Prostate gland (tissue), 2 donors: ENCODE results near the gene MCEMP1. TPM values are rescaled to one million over a fixed set of nuclear protein-coding genes. Genes with fewer than 3 reads are reported as not detected.

Experiments
- DNase-seq: peaks from one replicate; pipeline ENCODE4 v3.0.0-alpha.2; 2019; ENCODE audit warnings: low spot score
- H3K27ac ChIP-seq, 2 donors: fragments of 200-600 bp; sonication (generic); 2 replicates each; pipeline ENCODE4 v1.5.1; 2017 to 2019
- H3K27me3 ChIP-seq: fragments of 200-600 bp; sonication (generic); replicated peaks from 2 replicates; pipeline ENCODE4 v1.5.1; 2019; ENCODE audit not compliant: insufficient read depth
- H3K36me3 ChIP-seq, 2 donors: fragments of 200-600 bp; sonication (generic); 1 replicate in 1 of 2; 2 replicates in 1 of 2; pipeline versions ENCODE4 v1.5.1 to v1.8.1; 2017 to 2019
- H3K4me1 ChIP-seq: fragments of 200-600 bp; sonication (generic); replicated peaks from 2 replicates; pipeline ENCODE4 v1.5.1; 2019
- H3K4me3 ChIP-seq, 2 donors: fragments of 200-600 bp; sonication (generic); 2 replicates each; pipeline ENCODE4 v1.5.1; 2017 to 2019
- H3K9me3 ChIP-seq: fragments of 200-600 bp; sonication (generic); 2 replicates; pipeline ENCODE4 v1.5.1; 2017
- CTCF ChIP-seq, 4 experiments: fragments of 200-600 bp in 2 of 4; fragments of 450-650 bp in 2 of 4; sonication (generic) in 2 of 4; IDR thresholded peaks; 1 replicate in 3 of 4; 2 replicates in 1 of 4; pipeline ENCODE4 v1.5.1; 2016 to 2019; ENCODE audit warnings: antibody characterized with exemption in 4 of 4, mild to moderate bottlenecking in 2 of 4, moderate library complexity in 2 of 4
- POLR2A ChIP-seq: fragments of 450-650 bp; IDR thresholded peaks from one replicate; pipeline ENCODE4 v1.6.1; 2016; ENCODE audit warnings: antibody characterized with exemption, mild to moderate bottlenecking
- POLR2AphosphoS5 ChIP-seq: sonication (generic); formaldehyde crosslinking; IDR thresholded peaks from one replicate; pipeline ENCODE4 v1.6.1; 2017; ENCODE audit warnings: antibody characterized with exemption
- WGBS: methylation state at CpG from one replicate; pipeline ENCODE4 v1.1.5; 2018; 5-methylcytosine and 5-hydroxymethylcytosine counted together
- intact Hi-C: fragments of 100-400 bp; cut with DNase I; formaldehyde crosslinking; loops from one replicate; pipeline ENCODE4 v1.14.2; 2022
- total RNA-seq, 2 donors: library from RNA; depleted of rRNA; stranded (reverse); fragments of >200 nt; gene quantifications; one replicate each; pipeline ENCODE4 v1.1.0, GENCODE V29; 2016

The MCEMP1 gene
- total RNA-seq, 2 donors from 2014 or later: 0.28 TPM; not detected in 1

- no peaks in the 10 kb centered on the region for H3K4me1 ChIP-seq
- 82% methylated on average over 4 of the region's 20 CpGs for WGBS
- H3K9me3 ChIP-seq: no peaks in the 10 kb centered on the region
- no peak overlapping the region for H3K27ac ChIP-seq
- no peak for DNase-seq
- H3K4me3 ChIP-seq: no peak overlapping the region
- no peaks in the 10 kb centered on the region for H3K27me3 ChIP-seq
- no peaks in the 10 kb centered on the region for H3K36me3 ChIP-seq
- TF ChIP-seq POLR2AphosphoS5: no peak
- TF ChIP-seq CTCF (IDR thresholded peaks at IDR 0.05): no peak
- no peak for TF ChIP-seq POLR2A
- intact Hi-C loops: no loop called here
Measured at GRCh38 chr19:7644550-7644877, 32.4 kb upstream of the MCEMP1 start.

GRCh38 chr19:7645163-7645562, 31.7 kb upstream of the MCEMP1 start:
- Histone ChIP-seq H3K4me3 (no peak overlapping the region), H3K9me3 (no peaks in the 10 kb centered on the region), H3K4me1 (no peaks in the 10 kb centered on the region), H3K36me3 (no peaks in the 10 kb centered on the region), H3K27me3 (no peaks in the 10 kb centered on the region), H3K27ac (no peak overlapping the region)
- intact Hi-C loops: no loop called here
- DNase-seq: no peak
- WGBS: 91% methylated on average over 14 of the region's 14 CpGs
- TF ChIP-seq CTCF (IDR thresholded peaks at IDR 0.05) (no peak), POLR2A (no peak), POLR2AphosphoS5 (no peak)

- no peaks in the 10 kb centered on the region for H3K27me3 ChIP-seq
- H3K4me1 ChIP-seq: no peaks in the 10 kb centered on the region
- DNase-seq: no peak
- intact Hi-C loops: no loop called here
- H3K9me3 ChIP-seq: no peaks in the 10 kb centered on the region
- 68% methylated on average over 20 of the region's 20 CpGs for WGBS
- H3K27ac ChIP-seq: no peak overlapping the region
- TF ChIP-seq POLR2AphosphoS5: no peak
- TF ChIP-seq CTCF (IDR thresholded peaks at IDR 0.05): no peak
- no peak for TF ChIP-seq POLR2A
- H3K36me3 ChIP-seq: no peaks in the 10 kb centered on the region
- H3K4me3 ChIP-seq: no peak overlapping the region
Measured at GRCh38 chr19:7645656-7646425, 31.0 kb upstream of the MCEMP1 start.

GRCh38 chr19:7646426-7646700, 30.5 kb upstream of the MCEMP1 start:
- 83% methylated on average over 8 of the region's 8 CpGs for WGBS
- intact Hi-C loops: no loop called here
- no peaks in the 10 kb centered on the region for H3K4me1 ChIP-seq
- H3K36me3 ChIP-seq: no peaks in the 10 kb centered on the region
- H3K27me3 ChIP-seq: no peaks in the 10 kb centered on the region
- TF ChIP-seq POLR2A: no peak
- TF ChIP-seq POLR2AphosphoS5: no peak
- no peak for TF ChIP-seq CTCF (IDR thresholded peaks at IDR 0.05)
- no peaks in the 10 kb centered on the region for H3K9me3 ChIP-seq
- H3K27ac ChIP-seq: no peak overlapping the region
- no peak for DNase-seq
- H3K4me3 ChIP-seq: no peak overlapping the region

GRCh38 chr19:7647156-7647555, 29.7 kb upstream of the MCEMP1 start:
- no peak for DNase-seq
- Histone ChIP-seq H3K27me3 (no peaks in the 10 kb centered on the region), H3K36me3 (no peaks in the 10 kb centered on the region), H3K4me3 (no peak overlapping the region), H3K27ac (no peak overlapping the region), H3K4me1 (no peaks in the 10 kb centered on the region), H3K9me3 (no peaks in the 10 kb centered on the region)
- 92% methylated on average over 26 of the region's 26 CpGs for WGBS
- TF ChIP-seq CTCF (IDR thresholded peaks at IDR 0.05): no peak
- no peak for TF ChIP-seq POLR2AphosphoS5
- TF ChIP-seq POLR2A: no peak
- intact Hi-C loops: no loop called here
